DMS 273 (cell line): ENCODE data around the gene CA5A.
A peak's percentile ranks its signal among the peaks of the same experiment; 100 is the strongest.

Experiments
- DNase-seq: peaks from one replicate; lab custom pipeline; 2025; ENCODE audit not compliant: unreplicated experiment; lab: John Stamatoyannopoulos, UW

Gene CA5A

GRCh38 chr16:87854053-87854906 is 82.0 kb downstream of the CA5A start:
- peak; percentile 66 for DNase-seq

GRCh38 chr16:87853411-87854052 is 82.8 kb downstream of the CA5A start:
- peak; percentile 94 for DNase-seq

- DNase-seq: no peak
Observed at GRCh38 chr16:87851601-87852000, 84.7 kb downstream of the CA5A start.

- no peak for DNase-seq
Observed at GRCh38 chr16:87851141-87851587, 85.2 kb downstream of the CA5A start.

GRCh38 chr16:87850009-87851006 is 86.0 kb downstream of the CA5A start:
- DNase-seq: peak; percentile 78

GRCh38 chr16:87849419-87850008 is 86.8 kb downstream of the CA5A start:
- DNase-seq: no peak

- DNase-seq: no peak
Observed at GRCh38 chr16:87848676-87849345, 87.5 kb downstream of the CA5A start.

- DNase-seq: no peak
Observed at GRCh38 chr16:87847785-87848675, 88.3 kb downstream of the CA5A start.

GRCh38 chr16:87847467-87847784 is 88.9 kb downstream of the CA5A start:
- no peak for DNase-seq

- DNase-seq: no peak
Observed at GRCh38 chr16:87846705-87847466, 89.4 kb downstream of the CA5A start.

GRCh38 chr16:87845807-87846619 is 90.3 kb downstream of the CA5A start:
- no peak for DNase-seq

GRCh38 chr16:87845213-87845612 is 91.1 kb downstream of the CA5A start:
- no peak for DNase-seq

- no peak for DNase-seq
Observed at GRCh38 chr16:87844809-87845208, 91.5 kb downstream of the CA5A start.

GRCh38 chr16:87844120-87844733 is 92.1 kb downstream of the CA5A start:
- DNase-seq: peak; percentile 29

GRCh38 chr16:87843678-87844105 is 92.6 kb downstream of the CA5A start:
- no peak for DNase-seq

GRCh38 chr16:87842209-87842869 is 94.0 kb downstream of the CA5A start:
- no peak for DNase-seq
